GM10266 (cell line): Measurements from ENCODE around the gene UBE3B.
"Not testable (repeated sequence)": the region's sequence is repeated elsewhere in the genome, so short reads cannot be mapped to it uniquely, and the experiment has no call there.

ENCODE experiments used
- DNase-seq: peaks from one replicate; pipeline ENCODE4 v3.0.0; 2012; ENCODE audit errors: extremely low spot score
- TF ChIP-seq, protein P1 (sequence below): IDR thresholded peaks from 2 replicates; pipeline ENCODE4 v1.5.1; 2012; ENCODE audit warnings: mild to moderate bottlenecking, low read depth; ENCODE audit not compliant: control insufficient read depth, insufficient read depth; ENCODE audit errors: missing control alignments

Gene UBE3B, protein sequence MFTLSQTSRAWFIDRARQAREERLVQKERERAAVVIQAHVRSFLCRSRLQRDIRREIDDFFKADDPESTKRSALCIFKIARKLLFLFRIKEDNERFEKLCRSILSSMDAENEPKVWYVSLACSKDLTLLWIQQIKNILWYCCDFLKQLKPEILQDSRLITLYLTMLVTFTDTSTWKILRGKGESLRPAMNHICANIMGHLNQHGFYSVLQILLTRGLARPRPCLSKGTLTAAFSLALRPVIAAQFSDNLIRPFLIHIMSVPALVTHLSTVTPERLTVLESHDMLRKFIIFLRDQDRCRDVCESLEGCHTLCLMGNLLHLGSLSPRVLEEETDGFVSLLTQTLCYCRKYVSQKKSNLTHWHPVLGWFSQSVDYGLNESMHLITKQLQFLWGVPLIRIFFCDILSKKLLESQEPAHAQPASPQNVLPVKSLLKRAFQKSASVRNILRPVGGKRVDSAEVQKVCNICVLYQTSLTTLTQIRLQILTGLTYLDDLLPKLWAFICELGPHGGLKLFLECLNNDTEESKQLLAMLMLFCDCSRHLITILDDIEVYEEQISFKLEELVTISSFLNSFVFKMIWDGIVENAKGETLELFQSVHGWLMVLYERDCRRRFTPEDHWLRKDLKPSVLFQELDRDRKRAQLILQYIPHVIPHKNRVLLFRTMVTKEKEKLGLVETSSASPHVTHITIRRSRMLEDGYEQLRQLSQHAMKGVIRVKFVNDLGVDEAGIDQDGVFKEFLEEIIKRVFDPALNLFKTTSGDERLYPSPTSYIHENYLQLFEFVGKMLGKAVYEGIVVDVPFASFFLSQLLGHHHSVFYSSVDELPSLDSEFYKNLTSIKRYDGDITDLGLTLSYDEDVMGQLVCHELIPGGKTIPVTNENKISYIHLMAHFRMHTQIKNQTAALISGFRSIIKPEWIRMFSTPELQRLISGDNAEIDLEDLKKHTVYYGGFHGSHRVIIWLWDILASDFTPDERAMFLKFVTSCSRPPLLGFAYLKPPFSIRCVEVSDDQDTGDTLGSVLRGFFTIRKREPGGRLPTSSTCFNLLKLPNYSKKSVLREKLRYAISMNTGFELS

DNA sequence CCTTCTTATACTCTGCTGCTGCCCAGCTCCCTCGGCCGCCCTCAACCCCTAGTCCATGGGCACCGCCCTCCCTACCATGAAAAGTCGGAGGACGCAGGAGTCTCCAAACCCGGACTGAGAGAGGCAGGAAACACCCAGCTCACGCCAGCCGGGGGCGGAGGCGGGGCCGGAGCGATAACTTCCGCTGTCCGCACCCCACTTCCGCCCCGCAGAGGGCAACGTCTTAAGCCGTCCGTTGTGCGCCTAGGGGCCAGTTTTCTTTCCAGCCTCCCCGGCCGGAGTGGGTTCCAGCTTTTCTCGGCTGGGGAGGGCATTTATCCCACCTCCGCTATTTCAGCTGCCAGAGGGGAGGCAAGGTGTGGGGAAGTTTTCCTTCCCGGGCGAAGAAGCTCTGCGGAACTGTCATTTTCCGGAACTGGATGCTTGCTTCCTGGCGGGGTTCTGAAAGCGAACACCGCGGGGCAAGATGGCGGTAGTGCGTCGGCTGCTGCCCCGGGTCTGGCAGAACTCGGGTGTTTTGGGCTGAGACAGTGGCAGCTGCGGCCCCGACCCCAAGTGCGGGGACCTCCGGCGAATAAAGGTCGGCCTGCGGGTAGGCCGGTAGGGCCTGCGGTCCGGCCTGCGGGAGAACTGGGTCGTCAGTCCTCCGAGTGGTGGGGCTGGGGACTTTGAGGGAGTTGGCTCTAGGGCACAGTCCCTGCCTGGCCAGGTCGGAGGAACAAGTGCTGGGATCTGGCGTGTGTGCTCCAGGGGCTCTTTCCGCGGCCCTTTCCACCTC is at the start of gene UBE3B, which contains the start of gene KCTD10:
Gene UBE3B (plus strand): TSS at position 450 of the 778 bp plus-strand sequence. CDS start 5,918 bp downstream, outside the sequence.
Gene KCTD10 (minus strand): TSS at position 116 of the 778 bp plus-strand sequence. CDS start 38 bp downstream, at position 78.
- DNase-seq = peak; percentile 86
- TF ChIP-seq, protein P1, sequence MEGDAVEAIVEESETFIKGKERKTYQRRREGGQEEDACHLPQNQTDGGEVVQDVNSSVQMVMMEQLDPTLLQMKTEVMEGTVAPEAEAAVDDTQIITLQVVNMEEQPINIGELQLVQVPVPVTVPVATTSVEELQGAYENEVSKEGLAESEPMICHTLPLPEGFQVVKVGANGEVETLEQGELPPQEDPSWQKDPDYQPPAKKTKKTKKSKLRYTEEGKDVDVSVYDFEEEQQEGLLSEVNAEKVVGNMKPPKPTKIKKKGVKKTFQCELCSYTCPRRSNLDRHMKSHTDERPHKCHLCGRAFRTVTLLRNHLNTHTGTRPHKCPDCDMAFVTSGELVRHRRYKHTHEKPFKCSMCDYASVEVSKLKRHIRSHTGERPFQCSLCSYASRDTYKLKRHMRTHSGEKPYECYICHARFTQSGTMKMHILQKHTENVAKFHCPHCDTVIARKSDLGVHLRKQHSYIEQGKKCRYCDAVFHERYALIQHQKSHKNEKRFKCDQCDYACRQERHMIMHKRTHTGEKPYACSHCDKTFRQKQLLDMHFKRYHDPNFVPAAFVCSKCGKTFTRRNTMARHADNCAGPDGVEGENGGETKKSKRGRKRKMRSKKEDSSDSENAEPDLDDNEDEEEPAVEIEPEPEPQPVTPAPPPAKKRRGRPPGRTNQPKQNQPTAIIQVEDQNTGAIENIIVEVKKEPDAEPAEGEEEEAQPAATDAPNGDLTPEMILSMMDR = no peak

GRCh38 chr12:109428037-109428629 is 49.3 kb upstream of the UBE3B start:
- TF ChIP-seq, protein P1 = peak; percentile 97
- peak; percentile 76 for DNase-seq

- DNase-seq = not testable (repeated sequence)
Measured at GRCh38 chr12:109428804-109429203, 48.6 kb upstream of the UBE3B start.

DNA sequence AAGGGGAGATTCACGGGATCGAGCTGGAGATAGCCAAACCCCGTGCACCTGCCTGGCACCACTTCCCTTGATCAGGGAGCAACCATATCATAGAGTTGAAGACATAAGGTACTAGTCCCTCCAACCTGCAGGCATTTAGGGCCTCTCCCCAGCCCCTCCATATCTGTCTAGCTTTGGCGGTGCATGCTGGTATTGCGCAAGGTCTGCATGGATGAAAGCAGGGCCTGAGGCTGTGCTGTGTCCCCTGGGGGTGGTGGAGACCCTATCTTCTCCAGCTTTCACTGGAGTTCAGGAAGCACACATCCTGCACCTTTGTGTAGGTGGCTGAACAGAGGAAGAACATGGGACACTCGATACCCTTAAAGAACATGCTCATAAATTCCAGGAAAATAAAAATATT is 47.2 kb upstream of the UBE3B start:
- TF ChIP-seq, protein P1 = no peak

DNA sequence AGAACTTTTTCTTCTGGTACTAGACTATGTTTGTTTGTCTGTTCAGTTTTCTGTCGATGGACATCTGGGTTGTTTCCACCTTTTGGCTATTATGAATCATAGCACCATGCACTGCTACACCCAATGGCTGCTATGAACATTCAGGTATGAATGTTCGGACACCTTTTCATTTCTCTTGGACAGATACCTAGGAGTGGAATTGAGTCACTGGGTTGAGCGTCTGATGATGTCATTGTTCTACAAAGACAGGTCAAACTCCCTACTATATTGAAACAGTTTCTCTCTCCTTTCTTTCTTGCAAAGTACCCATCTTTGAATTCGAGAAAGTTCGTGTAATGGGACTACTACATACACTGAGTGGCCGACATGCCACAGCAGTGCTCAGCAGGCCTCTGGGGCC is 45.0 kb upstream of the UBE3B start:
- no peak for DNase-seq
- TF ChIP-seq, protein P1 = no peak

More for the DNA sequence above, 47.2 kb upstream of the UBE3B start:
- no peak for DNase-seq

GRCh38 chr12:109432842-109433304 is 44.6 kb upstream of the UBE3B start:
- TF ChIP-seq, protein P1 = peak; percentile 89
- peak; percentile 67 for DNase-seq
